ENCODE measurements around the gene KRT7.
"Not testable (repeated sequence)": the region's sequence is repeated elsewhere in the genome, so short reads cannot be mapped to it uniquely, and the experiment has no call there.

The KRT7 gene

GRCh38 chr12:52278575-52279421 is 45.8 kb downstream of the KRT7 start:
- peak; percentile 93 for DNase-seq (ENCODE audit: low spot score)

- no peak for DNase-seq (ENCODE audit: low spot score)
Measured at GRCh38 chr12:52279422-52280318, 46.6 kb downstream of the KRT7 start.

GRCh38 chr12:52280319-52280795 is 47.3 kb downstream of the KRT7 start:
- DNase-seq (ENCODE audit: low spot score), result no peak

- no peak for DNase-seq (ENCODE audit: low spot score)
Measured at GRCh38 chr12:52280796-52281560, 47.9 kb downstream of the KRT7 start.

- no peak for DNase-seq (ENCODE audit: low spot score)
Measured at GRCh38 chr12:52284562-52285171, 51.6 kb downstream of the KRT7 start.

- no peak for DNase-seq (ENCODE audit: low spot score)
Measured at GRCh38 chr12:52285172-52285745, 52.2 kb downstream of the KRT7 start.

- DNase-seq (ENCODE audit: low spot score), result no peak
Measured at GRCh38 chr12:52285851-52286530, 52.9 kb downstream of the KRT7 start.

GRCh38 chr12:52286857-52287785 is 54.1 kb downstream of the KRT7 start:
- not testable (repeated sequence) for DNase-seq (ENCODE audit: low spot score)

GRCh38 chr12:52287816-52288805 is 55.1 kb downstream of the KRT7 start:
- DNase-seq (ENCODE audit: low spot score), result not testable (repeated sequence)

- not testable (repeated sequence) for DNase-seq (ENCODE audit: low spot score)
Measured at GRCh38 chr12:52290483-52291134, 57.6 kb downstream of the KRT7 start.

GRCh38 chr12:52291267-52291935 is 58.4 kb downstream of the KRT7 start, which contains the start of gene KRT81:
KRT81 (minus strand) TSS chr12:52291534; CDS start chr12:52291465, 69 bp downstream.
- no peak for DNase-seq (ENCODE audit: low spot score)

- DNase-seq (ENCODE audit: low spot score), result no peak
Measured at GRCh38 chr12:52293926-52294325, 60.9 kb downstream of the KRT7 start.

- no peak for DNase-seq (ENCODE audit: low spot score)
Measured at GRCh38 chr12:52294803-52295202, 61.8 kb downstream of the KRT7 start.

- no peak for DNase-seq (ENCODE audit: low spot score)
Measured at GRCh38 chr12:52295663-52296062, 62.6 kb downstream of the KRT7 start.

- no peak for DNase-seq (ENCODE audit: low spot score)
Measured at GRCh38 chr12:52296572-52297215, 63.7 kb downstream of the KRT7 start.
